ENCODE data around the gene PARP8. TPM values are rescaled to one million over a fixed set of nuclear protein-coding genes. Genes with fewer than 3 reads are reported as not detected.

PARP8 gene
- total and polyA plus RNA-seq, 12 donors, result 0.97 to 14.5 (median 5.2) TPM

DNA sequence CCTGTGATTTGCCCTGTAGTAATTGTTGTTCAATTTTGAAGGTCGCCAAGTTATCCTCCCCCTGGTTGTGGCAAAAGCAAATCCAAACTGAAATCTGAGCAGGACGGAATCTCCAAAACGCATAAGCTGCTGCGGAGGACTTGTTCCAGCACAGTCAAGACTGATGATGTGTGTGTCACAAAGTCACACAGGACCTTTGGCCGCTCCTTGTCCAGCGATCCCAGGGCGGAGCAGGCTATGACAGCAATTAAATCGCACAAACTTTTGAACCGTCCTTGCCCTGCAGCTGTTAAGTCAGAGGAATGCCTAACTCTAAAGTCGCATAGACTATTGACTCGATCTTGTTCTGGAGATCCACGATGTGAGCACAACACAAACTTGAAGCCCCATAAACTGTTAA lies 128.4 kb downstream of the PARP8 start:
- Histone ChIP-seq H3K36me3 (peaks cover 0 to 88% (median 4%) of the 10 kb centered on the region in 9 donors), H3K4me3 (no peak overlapping the region), H3K9me3 (peaks cover 0 to 6% (median 0%) of the 10 kb centered on the region in 11 donors), H3K27ac (no peak overlapping the region), H3K27me3 (no peaks in the 10 kb centered on the region), H3K4me1 (no peaks in the 10 kb centered on the region)
- DNase-seq (no peak), ATAC-seq (no peak)
- intact Hi-C loops (cut with DNase I), result no loop called here
- WGBS, 2 donors, result 95 to 96% methylated on average over 12 of the region's 12 CpGs
- TF ChIP-seq, protein P1, sequence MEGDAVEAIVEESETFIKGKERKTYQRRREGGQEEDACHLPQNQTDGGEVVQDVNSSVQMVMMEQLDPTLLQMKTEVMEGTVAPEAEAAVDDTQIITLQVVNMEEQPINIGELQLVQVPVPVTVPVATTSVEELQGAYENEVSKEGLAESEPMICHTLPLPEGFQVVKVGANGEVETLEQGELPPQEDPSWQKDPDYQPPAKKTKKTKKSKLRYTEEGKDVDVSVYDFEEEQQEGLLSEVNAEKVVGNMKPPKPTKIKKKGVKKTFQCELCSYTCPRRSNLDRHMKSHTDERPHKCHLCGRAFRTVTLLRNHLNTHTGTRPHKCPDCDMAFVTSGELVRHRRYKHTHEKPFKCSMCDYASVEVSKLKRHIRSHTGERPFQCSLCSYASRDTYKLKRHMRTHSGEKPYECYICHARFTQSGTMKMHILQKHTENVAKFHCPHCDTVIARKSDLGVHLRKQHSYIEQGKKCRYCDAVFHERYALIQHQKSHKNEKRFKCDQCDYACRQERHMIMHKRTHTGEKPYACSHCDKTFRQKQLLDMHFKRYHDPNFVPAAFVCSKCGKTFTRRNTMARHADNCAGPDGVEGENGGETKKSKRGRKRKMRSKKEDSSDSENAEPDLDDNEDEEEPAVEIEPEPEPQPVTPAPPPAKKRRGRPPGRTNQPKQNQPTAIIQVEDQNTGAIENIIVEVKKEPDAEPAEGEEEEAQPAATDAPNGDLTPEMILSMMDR (IDR thresholded peaks at IDR 0.05), result no peak

- Histone ChIP-seq H3K4me1 (no peaks in the 10 kb centered on the region), H3K9me3 (peaks cover 0 to 14% (median 3%) of the 10 kb centered on the region in 11 donors), H3K27me3 (no peaks in the 10 kb centered on the region), H3K27ac (no peak overlapping the region), H3K4me3 (no peak overlapping the region), H3K36me3 (peaks cover 0 to 90% (median 0%) of the 10 kb centered on the region in 9 donors)
- DNase-seq (no peak), ATAC-seq (no peak)
- TF ChIP-seq, protein P1 (IDR thresholded peaks at IDR 0.05), result no peak
- WGBS, 2 donors, result 87 to 88% methylated on average over 2 of the region's 2 CpGs
- intact Hi-C loops (cut with DNase I), result no loop called here
Observed at GRCh38 chr5:50798002-50798401, 131.6 kb downstream of the PARP8 start.

- Histone ChIP-seq H3K9me3 (peaks cover 0 to 23% (median 8%) of the 10 kb centered on the region in 11 donors), H3K4me3 (no peak overlapping the region), H3K27me3 (no peaks in the 10 kb centered on the region), H3K4me1 (no peaks in the 10 kb centered on the region), H3K36me3 (peaks cover 0 to 90% (median 0%) of the 10 kb centered on the region in 9 donors), H3K27ac (no peak overlapping the region)
- DNase-seq (no peak), ATAC-seq (no peak)
- TF ChIP-seq, protein P1 (IDR thresholded peaks at IDR 0.05), result no peak
- intact Hi-C loops (cut with DNase I), result no loop called here
- WGBS, 2 donors, result 89 to 96% methylated on average over 2 of the region's 2 CpGs
Observed at GRCh38 chr5:50799596-50799995, 133.2 kb downstream of the PARP8 start.

- intact Hi-C loops (cut with DNase I), result no loop called here
- H3K27me3 ChIP-seq, result no peaks in the 10 kb centered on the region
- peaks cover 0 to 81% (median 0%) of the 10 kb centered on the region in 9 donors for H3K36me3 ChIP-seq
- no peak overlapping the region for H3K27ac ChIP-seq
- peaks cover 0 to 23% (median 8%) of the 10 kb centered on the region in 11 donors for H3K9me3 ChIP-seq
- TF ChIP-seq, protein P1 (IDR thresholded peaks at IDR 0.05), result no peak
- ATAC-seq (no peak), DNase-seq (no peak)
- H3K4me1 ChIP-seq, result no peaks in the 10 kb centered on the region
- H3K4me3 ChIP-seq, result no peak overlapping the region
Observed at GRCh38 chr5:50800410-50800809, 134.0 kb downstream of the PARP8 start.

All from heart right ventricle (tissue), 16 donors.